Naive thymus-derived CD8-positive, alpha-beta T cell (primary cell): ENCODE measurements around the gene ANGEL1. TPM values are rescaled to one million over a fixed set of nuclear protein-coding genes. Genes with fewer than 3 reads are reported as not detected.

Experiments used
- ATAC-seq, 2 donors: fragments of 150-1000 bp; cut with Tn5 transposase in 1 of 2; sonication (Bioruptor Pico), chemical (Tn5 transposase) in 1 of 2; 1 replicate in 1 of 2; 2 replicates in 1 of 2; pipeline ENCODE4 v1.10.0; 2021; ENCODE audit warnings: mild to moderate bottlenecking in 2 of 2, moderate library complexity in 2 of 2
- POLR2A ChIA-PET: fragments of 350-600 bp; sonication (Branson Sonifier 250); formaldehyde crosslinking; loops from one replicate; lab custom pipeline; 2021; ENCODE audit warnings: antibody characterized with exemption; lab: Charles Lee
- DNase-seq, 10 donors: peaks; one replicate each; pipeline versions ENCODE4 v3.0.0 to v3.0.0-alpha.2; 2020 to 2022
- H3K27ac Mint-ChIP-seq, 10 donors: one replicate each; pipeline ENCODE4 v1.8.0; 2020 to 2022; ENCODE audit warnings: mild to moderate bottlenecking in 10 of 10, mixed read lengths in 10 of 10, moderate library complexity in 4 of 10, inconsistent platforms in 1 of 10
- H3K27me3 Mint-ChIP-seq, 5 donors: one replicate each; pipeline ENCODE4 v1.8.0; 2021 to 2022; ENCODE audit warnings: mixed read lengths in 5 of 5
- H3K36me3 Mint-ChIP-seq, 3 donors: one replicate each; pipeline ENCODE4 v1.8.0; 2020 to 2022; ENCODE audit warnings: mixed read lengths in 3 of 3, mild to moderate bottlenecking in 2 of 3, inconsistent platforms in 1 of 3
- H3K4me1 Mint-ChIP-seq, 4 donors: one replicate each; pipeline ENCODE4 v1.8.0; 2021 to 2022; ENCODE audit warnings: mixed read lengths in 4 of 4
- H3K4me3 Mint-ChIP-seq, 10 donors: one replicate each; pipeline ENCODE4 v1.8.0; 2020 to 2022; ENCODE audit warnings: mild to moderate bottlenecking in 10 of 10, mixed read lengths in 10 of 10, moderate library complexity in 6 of 10, inconsistent platforms in 1 of 10
- H3K9me3 Mint-ChIP-seq, 9 donors: one replicate each; pipeline ENCODE4 v1.8.0; 2020 to 2022; ENCODE audit warnings: mixed read lengths in 9 of 9, mild to moderate bottlenecking in 3 of 9, inconsistent platforms in 1 of 9, moderate library complexity in 1 of 9
- polyA plus RNA-seq, 3 donors: library from polyadenylated mRNA; unstranded; fragments of 300-500 nt; fragmentation: Illumina TruSeq; gene quantifications; one replicate each; pipeline ENCODE4 v1.2.3, GENCODE V29; 2021
- total RNA-seq, 8 experiments: library from RNA in 2 of 8; stranded (reverse) in 2 of 8; gene quantifications; one replicate each; pipeline ENCODE4 v1.2.3 and lab custom pipeline; 2021 to 2026

ANGEL1 gene
- total and polyA plus RNA-seq, 5 experiments from 2014 or later, result 26.7 to 32.2 (median 27.6) TPM

DNA sequence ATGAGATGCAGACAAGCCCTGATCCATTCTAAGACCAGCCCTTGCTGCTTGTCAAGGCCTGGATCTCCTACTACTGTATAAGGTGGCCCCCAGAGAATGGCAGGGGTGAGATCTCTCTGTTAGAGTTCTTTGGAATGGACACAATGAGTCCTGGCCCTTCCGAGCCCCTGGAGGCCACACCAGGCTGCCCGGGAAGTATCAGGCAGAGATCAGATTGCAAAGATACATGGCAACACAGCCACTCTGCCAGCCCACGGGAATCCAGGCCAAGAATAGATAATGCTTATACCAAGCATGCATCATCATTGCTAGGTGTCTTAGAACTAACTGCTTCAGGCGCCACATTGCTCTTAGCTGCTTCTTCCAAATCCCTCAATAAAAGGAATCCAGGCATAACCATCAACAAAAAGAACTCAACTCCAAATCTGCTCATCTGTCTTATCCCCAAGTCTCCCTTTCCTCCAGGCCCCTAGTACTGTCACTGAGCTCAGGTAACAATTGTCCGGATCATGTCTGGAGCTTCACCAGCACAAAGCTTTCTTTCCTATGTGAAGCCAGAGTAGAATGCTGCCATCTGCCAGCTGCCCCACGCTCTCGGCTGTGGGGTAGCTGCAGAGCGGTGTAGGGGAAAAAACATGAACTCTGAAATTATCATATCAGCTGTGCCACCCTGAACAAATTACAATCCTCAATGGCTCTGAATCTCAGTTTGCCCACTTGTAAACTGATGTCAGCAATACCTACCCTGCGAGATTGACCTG is 56.9 kb downstream of the ANGEL1 start:
- peaks cover 5 to 24% (median 15%) of the 10 kb centered on the region in 5 donors for H3K27me3 Mint-ChIP-seq
- H3K4me3 Mint-ChIP-seq, result no peak overlapping the region
- DNase-seq (no peak), ATAC-seq (no peak)
- no peak overlapping the region for H3K27ac Mint-ChIP-seq
- no peaks in the 10 kb centered on the region for H3K36me3 Mint-ChIP-seq
- H3K9me3 Mint-ChIP-seq, result peaks cover 0 to 2% (median 0%) of the 10 kb centered on the region in 9 donors
- peaks cover 0 to 4% (median 2%) of the 10 kb centered on the region in 4 donors for H3K4me1 Mint-ChIP-seq
- POLR2A ChIA-PET, result no interaction called here

DNA sequence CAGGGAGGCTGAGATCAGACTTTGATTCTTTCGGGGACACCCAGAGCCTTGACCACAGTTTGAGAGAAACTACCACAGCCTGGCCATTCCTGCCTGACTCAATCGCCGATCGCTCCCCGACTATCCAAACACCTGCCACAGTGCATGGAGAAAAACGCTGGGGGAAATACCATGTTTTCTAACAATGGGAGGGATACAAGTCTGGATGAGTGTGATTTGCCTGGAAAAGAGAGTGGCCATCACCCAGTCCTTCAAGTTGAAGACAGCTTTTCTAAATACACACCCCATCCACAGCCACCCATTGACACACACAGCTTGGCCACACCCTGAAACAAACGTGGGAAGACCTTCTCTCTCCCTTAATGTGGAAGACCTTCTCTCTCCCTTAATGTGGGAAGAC is 58.1 kb downstream of the ANGEL1 start:
- DNase-seq (no peak), ATAC-seq (no peak)
- Mint-ChIP-seq H3K27me3 (peaks cover 5 to 16% (median 12%) of the 10 kb centered on the region in 5 donors), H3K4me3 (no peak overlapping the region), H3K36me3 (no peaks in the 10 kb centered on the region), H3K9me3 (peaks cover 0 to 2% (median 0%) of the 10 kb centered on the region in 9 donors), H3K27ac (no peak overlapping the region), H3K4me1 (no peaks in the 10 kb centered on the region)
- POLR2A ChIA-PET, result interaction anchor here (0.6 kb wide), 1 partner anchor 1157 kb away, joined by 3 read pairs; no protein-coding TSS in a partner anchor

DNA sequence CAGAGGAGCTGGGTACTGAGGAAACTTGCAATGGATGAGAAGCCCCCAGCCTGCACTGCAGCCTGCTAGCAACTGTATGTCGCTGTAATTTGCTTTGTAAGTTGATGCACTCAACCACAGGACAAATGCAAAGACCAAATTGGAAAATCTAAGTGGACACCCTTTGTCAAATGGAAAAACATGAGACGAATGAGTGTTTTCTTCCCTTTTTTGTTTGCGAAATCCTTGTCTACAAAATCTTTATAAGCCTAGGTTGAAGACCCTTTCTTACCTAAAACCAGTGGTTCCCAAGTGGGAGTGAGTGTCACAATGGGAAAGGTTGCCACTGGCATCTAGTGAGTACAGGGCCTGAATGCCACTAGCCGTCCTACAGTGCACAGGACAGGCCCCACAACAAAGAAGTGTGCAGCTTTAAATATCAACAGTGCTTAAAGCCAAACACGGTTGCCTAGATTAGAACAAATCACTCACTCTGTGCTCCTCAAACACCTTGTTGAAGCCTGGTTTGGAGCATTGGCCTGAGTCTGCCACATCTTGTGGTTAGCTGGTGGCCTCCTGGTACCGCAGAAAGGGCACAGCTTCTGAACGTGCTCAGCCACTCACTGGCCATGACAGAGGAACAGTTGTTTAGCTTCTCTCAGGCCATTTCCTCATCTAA is 59.0 kb downstream of the ANGEL1 start:
- POLR2A ChIA-PET, result no interaction called here
- Mint-ChIP-seq H3K36me3 (no peaks in the 10 kb centered on the region), H3K4me3 (no peak overlapping the region), H3K4me1 (no peaks in the 10 kb centered on the region), H3K27me3 (peaks cover 5 to 10% (median 9%) of the 10 kb centered on the region in 5 donors), H3K9me3 (peaks cover 0 to 8% (median 0%) of the 10 kb centered on the region in 9 donors), H3K27ac (no peak overlapping the region)
- no peak for ATAC-seq
- no peak for DNase-seq

DNA sequence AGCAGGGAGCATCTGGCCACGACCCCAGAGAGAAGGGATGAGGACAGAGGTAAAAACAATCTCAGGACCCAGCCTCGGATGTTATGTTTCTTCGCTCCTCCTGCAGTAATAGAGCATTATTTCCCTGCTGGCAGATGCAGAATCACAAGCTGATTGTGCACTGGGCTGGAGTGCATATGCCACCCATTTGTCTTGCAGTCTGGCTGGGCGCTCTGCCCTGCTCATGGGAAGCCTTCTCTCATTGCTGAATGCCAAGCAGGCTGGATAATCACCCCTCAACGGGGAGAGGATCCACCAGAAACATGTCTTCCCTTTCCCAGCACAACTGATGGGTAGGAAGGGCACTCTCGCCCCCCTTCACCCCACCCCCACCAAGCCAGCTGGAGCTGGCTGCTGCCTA is 59.9 kb downstream of the ANGEL1 start:
- Mint-ChIP-seq H3K4me3 (no peak overlapping the region), H3K9me3 (peaks cover 0 to 8% (median 0%) of the 10 kb centered on the region in 9 donors), H3K27ac (no peak overlapping the region), H3K27me3 (peaks cover 0 to 5% (median 2%) of the 10 kb centered on the region in 5 donors), H3K36me3 (no peaks in the 10 kb centered on the region), H3K4me1 (no peaks in the 10 kb centered on the region)
- POLR2A ChIA-PET, result no interaction called here
- no peak for DNase-seq
- no peak for ATAC-seq

DNA sequence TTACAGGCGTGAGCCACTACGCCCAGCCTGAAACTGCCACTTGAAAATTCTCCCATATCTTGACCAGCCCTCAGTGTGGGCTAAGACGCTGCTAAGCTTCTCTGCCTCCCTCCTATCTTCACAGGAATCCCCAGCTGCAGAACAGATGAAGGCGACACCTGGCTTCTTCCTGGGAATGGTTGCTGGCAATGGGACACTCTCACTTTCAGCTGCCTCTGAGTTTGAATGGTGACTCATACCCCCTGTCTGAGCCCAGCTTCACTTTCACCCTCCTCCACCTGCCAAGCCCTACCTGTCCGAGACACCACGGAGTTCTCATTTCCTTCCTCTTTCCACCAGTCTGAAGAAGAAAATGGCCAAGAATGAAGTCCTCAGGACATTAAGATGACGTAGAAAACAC is 69.7 kb downstream of the ANGEL1 start:
- H3K9me3 Mint-ChIP-seq, result peaks cover 10 to 50% (median 28%) of the 10 kb centered on the region in 9 donors
- POLR2A ChIA-PET, result no interaction called here
- ATAC-seq, result no peak
- H3K36me3 Mint-ChIP-seq, result peaks cover 0 to 14% (median 6%) of the 10 kb centered on the region in 3 donors
- H3K4me1 Mint-ChIP-seq, result peaks cover 0 to 4% (median 0%) of the 10 kb centered on the region in 4 donors
- peaks cover 17 to 43% (median 28%) of the 10 kb centered on the region in 5 donors for H3K27me3 Mint-ChIP-seq
- no peak overlapping the region for H3K4me3 Mint-ChIP-seq
- H3K27ac Mint-ChIP-seq, result no peak overlapping the region
- no peak for DNase-seq

DNA sequence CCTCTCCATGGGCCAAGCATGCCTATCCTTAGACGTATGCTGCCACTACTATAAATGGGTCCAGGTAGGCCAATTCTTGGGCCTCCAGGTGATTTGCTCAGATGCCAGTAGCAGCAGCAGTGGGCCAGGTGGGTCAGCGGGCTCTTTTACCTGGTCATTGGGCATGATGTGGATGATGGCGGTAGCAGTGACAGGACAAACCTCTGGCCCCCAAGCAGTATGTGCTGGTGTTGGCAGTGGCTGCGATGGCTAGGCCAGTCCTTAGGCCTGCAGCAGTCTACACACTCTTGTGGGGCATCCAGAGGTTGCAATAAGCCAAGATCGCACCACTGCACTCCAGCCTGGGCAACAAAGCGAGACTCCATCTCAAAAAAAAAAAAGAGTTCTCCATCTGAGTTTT is 70.5 kb downstream of the ANGEL1 start:
- POLR2A ChIA-PET, result no interaction called here
- H3K36me3 Mint-ChIP-seq, result peaks cover 0 to 14% (median 6%) of the 10 kb centered on the region in 3 donors
- peaks cover 10 to 50% (median 28%) of the 10 kb centered on the region in 9 donors for H3K9me3 Mint-ChIP-seq
- no peak overlapping the region for H3K27ac Mint-ChIP-seq
- H3K4me3 Mint-ChIP-seq, result no peak overlapping the region
- DNase-seq (no peak), ATAC-seq (no peak)
- peaks cover 0 to 4% (median 0%) of the 10 kb centered on the region in 4 donors for H3K4me1 Mint-ChIP-seq
- peaks cover 17 to 43% (median 28%) of the 10 kb centered on the region in 5 donors for H3K27me3 Mint-ChIP-seq

DNA sequence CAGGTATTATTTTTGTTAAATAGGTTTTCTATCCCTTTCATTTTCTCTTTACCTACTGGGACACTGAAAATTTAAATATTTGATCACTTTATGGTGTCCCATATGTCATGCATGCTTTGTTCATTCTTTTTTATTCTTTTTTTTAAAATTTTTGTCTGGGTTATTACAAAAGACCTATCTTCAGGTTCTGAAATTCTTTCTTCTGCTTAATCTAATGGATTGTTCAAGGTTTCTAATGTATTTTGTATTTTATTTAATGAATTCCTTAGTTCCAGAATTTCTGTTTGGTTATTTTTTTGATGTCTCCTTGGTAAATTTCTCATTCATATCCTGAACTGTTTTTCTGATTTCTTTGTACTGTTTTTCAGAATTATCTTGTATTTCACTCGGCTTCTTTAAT is 71.6 kb downstream of the ANGEL1 start:
- peaks cover 17 to 43% (median 28%) of the 10 kb centered on the region in 5 donors for H3K27me3 Mint-ChIP-seq
- POLR2A ChIA-PET, result no interaction called here
- no peak for ATAC-seq
- H3K4me1 Mint-ChIP-seq, result peaks cover 0 to 4% (median 0%) of the 10 kb centered on the region in 4 donors
- peaks cover 10 to 60% (median 28%) of the 10 kb centered on the region in 9 donors for H3K9me3 Mint-ChIP-seq
- no peak overlapping the region for H3K4me3 Mint-ChIP-seq
- no peak for DNase-seq
- H3K27ac Mint-ChIP-seq, result no peak overlapping the region
- peaks cover 0 to 14% (median 6%) of the 10 kb centered on the region in 3 donors for H3K36me3 Mint-ChIP-seq

Other genes with a start within 250 kb of the ANGEL1 start
- 1 to 10 TPM; 3.6 to 4.8 TPM for gene VASH1, start 51.4 kb downstream of the ANGEL1 start, total RNA-seq
- 1 to 10 TPM in 1 of 3 donors, under 1 TPM in 2; 0.22 to 1.3 (median 0.35) TPM for gene VASH1, start 51.4 kb downstream of the ANGEL1 start, polyA plus RNA-seq
- gene LRRC74A, start 13.5 kb upstream of the ANGEL1 start, total RNA-seq, result not detected
- gene LRRC74A, start 13.5 kb upstream of the ANGEL1 start, polyA plus RNA-seq, result under 1 TPM in 1 of 3 donors, not detected in 2; 0.56 TPM
- 10 to 100 TPM; 24.6 to 26.5 TPM for gene IRF2BPL, start 215.8 kb upstream of the ANGEL1 start, total RNA-seq
- 1 to 10 TPM; 1.9 to 3.3 (median 3.2) TPM for gene IRF2BPL, start 215.8 kb upstream of the ANGEL1 start, polyA plus RNA-seq